GM12864 (cell line): Measurements from ENCODE around the gene KLHL21.
"Not testable (repeated sequence)": the region's sequence is repeated elsewhere in the genome, so short reads cannot be mapped to it uniquely, and the experiment has no call there.

Experiments
- DNase-seq: peaks from one replicate; pipeline ENCODE4 v3.0.0-alpha.2; 2011; ENCODE audit warnings: low read depth
- H3K4me3 ChIP-seq: 2 replicates; pipeline ENCODE4 v1.5.1; 2011; ENCODE audit warnings: mild to moderate bottlenecking, low read depth, low read length, control low read depth
- TF ChIP-seq, protein P1 (sequence below): IDR thresholded peaks from 2 replicates; pipeline ENCODE4 v1.5.1; 2011; ENCODE audit warnings: low read depth, mild to moderate bottlenecking, moderate library complexity, low read length, control low read depth, inconsistent platforms; ENCODE audit errors: missing control alignments

KLHL21 gene, protein sequence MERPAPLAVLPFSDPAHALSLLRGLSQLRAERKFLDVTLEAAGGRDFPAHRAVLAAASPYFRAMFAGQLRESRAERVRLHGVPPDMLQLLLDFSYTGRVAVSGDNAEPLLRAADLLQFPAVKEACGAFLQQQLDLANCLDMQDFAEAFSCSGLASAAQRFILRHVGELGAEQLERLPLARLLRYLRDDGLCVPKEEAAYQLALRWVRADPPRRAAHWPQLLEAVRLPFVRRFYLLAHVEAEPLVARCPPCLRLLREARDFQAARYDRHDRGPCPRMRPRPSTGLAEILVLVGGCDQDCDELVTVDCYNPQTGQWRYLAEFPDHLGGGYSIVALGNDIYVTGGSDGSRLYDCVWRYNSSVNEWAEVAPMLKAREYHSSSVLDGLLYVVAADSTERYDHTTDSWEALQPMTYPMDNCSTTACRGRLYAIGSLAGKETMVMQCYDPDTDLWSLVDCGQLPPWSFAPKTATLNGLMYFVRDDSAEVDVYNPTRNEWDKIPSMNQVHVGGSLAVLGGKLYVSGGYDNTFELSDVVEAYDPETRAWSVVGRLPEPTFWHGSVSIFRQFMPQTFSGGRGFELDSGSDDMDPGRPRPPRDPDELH

DNA sequence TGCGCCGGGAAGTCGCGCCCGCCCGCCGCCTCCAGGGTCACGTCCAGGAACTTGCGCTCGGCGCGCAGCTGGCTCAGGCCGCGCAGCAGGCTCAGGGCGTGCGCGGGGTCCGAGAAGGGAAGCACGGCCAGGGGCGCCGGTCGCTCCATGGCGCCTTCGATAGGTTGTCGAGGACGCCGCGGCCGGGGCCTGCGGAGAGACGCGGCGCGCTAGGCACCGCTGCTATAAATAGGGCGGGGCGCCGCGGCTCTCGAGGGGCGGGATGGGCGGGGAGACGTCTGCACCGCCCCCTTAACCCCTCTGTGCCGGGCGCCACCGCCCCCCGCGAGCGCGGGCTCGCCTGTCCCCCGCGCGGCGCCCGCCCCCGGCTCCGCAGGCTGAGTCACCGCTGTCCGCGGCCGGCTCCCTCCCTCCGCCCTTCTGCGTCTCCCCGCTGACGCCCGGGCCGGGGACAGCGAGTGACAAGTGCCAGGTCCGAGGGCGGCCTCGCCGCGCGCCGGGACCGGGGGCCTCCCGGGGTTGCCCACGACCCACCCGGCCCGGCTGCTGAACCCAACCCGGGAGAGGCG is at the start of gene KLHL21:
Gene KLHL21 (minus strand): TSS at position 201 of the 569 bp plus-strand sequence. CDS start 52 bp downstream, at position 149.
- TF ChIP-seq, protein P1, sequence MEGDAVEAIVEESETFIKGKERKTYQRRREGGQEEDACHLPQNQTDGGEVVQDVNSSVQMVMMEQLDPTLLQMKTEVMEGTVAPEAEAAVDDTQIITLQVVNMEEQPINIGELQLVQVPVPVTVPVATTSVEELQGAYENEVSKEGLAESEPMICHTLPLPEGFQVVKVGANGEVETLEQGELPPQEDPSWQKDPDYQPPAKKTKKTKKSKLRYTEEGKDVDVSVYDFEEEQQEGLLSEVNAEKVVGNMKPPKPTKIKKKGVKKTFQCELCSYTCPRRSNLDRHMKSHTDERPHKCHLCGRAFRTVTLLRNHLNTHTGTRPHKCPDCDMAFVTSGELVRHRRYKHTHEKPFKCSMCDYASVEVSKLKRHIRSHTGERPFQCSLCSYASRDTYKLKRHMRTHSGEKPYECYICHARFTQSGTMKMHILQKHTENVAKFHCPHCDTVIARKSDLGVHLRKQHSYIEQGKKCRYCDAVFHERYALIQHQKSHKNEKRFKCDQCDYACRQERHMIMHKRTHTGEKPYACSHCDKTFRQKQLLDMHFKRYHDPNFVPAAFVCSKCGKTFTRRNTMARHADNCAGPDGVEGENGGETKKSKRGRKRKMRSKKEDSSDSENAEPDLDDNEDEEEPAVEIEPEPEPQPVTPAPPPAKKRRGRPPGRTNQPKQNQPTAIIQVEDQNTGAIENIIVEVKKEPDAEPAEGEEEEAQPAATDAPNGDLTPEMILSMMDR, result no peak
- DNase-seq, result no peak

DNA sequence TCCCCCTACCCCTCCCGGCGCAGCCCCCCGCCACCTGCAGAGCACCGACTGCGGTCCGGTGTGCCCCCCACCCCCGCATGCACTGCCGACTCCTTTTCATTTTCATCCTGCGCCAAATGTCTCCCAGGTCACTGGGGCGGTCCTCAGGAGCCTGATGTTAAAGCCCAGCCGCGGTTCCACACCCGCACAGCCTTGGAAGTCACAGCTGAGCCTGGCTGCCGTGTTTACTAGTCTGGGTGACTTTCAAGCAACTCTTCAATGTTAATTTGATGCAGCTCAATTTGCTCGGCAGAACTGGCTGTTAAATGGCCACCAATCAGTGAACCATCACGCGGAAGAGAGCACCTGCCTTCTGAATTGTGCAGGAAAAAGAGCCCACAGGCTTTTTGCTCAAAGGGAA is 49.2 kb upstream of the KLHL21 start:
- DNase-seq, result no peak

More for the DNA sequence above, at the start of gene KLHL21:
- H3K4me3 ChIP-seq, result peak within 1 kb of the TSS; percentile 75

DNA sequence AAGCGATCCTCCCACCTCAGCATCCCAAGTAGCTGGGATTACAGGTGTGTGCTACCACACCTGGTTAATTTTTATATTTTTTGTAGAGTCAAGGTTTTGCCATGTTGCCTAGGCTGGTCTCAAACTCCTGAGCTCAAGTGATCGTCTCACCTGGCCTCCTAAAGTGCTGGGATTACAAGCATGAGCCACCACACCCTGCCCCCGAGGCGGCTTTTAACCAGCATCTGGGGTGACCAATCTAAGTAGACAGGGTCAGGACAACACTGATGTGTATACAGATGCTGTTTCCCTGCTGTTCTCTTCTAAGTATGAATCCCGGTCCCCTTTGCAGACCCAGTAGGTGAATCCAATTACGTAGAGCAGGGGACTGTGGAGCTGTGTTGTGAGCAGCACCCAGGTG is 45.9 kb upstream of the KLHL21 start:
- TF ChIP-seq, protein P1, result no peak
- no peak for DNase-seq
- no peak overlapping the region for H3K4me3 ChIP-seq

More for the DNA sequence above, 49.2 kb upstream of the KLHL21 start:
- TF ChIP-seq, protein P1, result no peak
- H3K4me3 ChIP-seq, result no peak overlapping the region

DNA sequence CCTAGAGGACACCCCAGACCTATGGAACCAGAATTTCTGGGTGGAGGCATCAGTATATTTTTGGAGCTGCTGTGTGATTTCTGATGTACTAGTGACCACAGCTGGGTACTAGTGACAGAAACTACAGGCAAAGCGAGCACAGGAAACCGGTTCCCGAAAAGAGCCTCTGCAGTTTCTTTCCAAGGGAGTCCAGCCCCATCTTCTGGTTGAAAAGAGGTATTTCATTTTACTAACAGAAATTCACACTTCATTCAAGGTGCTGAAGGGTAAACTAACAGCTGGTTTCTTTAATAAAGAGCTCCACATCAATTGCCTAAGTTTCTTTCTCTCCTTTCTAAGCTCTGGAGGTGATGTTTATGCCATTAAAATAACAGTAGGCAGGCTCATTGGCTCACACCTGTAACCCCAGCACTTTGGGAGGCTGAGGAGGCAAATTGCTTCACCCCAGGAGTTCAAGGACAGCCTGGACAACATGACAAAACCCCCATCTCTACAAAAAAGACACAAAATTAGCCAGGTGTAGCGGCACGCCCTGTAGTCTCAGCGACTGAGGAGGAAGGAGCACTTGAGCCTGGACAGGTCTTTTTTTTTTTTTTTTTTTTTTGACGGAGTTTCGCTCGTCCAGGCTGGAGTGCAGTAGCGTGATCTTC is 44.0 kb upstream of the KLHL21 start:
- TF ChIP-seq, protein P1, result peak; percentile 58
- DNase-seq, result no peak
- H3K4me3 ChIP-seq, result no peak overlapping the region

DNA sequence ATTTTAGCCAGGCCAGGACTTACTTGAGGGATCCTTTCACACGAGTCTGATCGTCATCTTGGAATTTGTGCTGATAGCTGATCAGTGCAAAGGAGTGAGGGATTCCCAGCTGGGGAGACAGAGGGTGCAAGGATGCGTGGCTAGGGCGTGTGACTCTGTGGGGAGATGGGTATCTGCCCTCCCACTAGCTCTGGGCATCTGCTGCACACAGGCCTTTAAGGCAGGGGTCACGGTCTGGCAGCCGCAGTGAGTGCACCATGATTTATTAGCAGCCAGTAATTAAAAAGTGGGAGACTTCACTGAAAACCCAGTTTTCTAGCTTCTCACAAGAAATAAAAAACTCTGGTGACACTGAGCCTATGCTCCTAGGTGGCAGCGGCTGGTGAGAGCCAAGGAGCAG is 42.3 kb upstream of the KLHL21 start:
- TF ChIP-seq, protein P1, result no peak
- no peak overlapping the region for H3K4me3 ChIP-seq
- DNase-seq, result no peak

DNA sequence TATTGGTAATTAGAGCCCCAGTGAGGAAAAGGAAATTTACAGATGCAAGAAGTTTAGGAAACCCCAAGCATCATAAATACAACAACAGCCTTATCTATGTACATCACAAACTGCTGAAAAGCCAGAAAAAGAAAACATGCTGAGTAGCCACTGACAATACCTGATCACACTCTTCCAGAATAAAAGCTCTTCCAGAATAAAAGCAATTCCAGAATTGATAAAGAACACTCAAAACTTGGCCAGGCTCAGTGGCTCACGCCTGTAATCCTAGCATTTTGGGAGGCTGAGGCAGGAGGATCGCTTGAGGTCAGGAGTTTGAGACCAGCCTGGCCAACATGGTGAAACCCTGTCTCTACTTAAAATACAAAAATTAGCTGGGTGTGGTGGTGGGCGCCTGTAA is 38.2 kb upstream of the KLHL21 start:
- DNase-seq, result not testable (repeated sequence)

DNA sequence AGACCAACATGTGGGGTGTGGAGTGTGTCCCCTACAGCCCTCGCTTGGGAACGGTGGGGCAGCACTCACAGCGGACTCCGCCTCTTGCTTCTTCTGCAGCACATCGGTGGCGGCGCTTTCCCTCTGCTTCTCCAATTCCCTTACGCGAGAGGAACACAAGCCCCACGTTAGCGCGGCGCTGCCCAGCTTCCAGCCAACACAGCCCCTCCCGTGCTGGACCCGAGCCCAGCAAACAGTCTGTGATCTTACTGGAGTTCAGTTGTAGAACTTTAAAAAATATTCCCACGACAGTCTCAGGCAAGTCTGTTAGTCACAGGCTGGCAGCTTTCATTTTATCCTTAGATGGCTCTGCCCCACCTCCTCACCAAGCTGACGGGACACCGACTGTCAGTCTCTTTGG is 35.6 kb upstream of the KLHL21 start:
- no peak for DNase-seq
- TF ChIP-seq, protein P1, result no peak
- H3K4me3 ChIP-seq, result no peak overlapping the region

More for the DNA sequence above, 38.2 kb upstream of the KLHL21 start:
- H3K4me3 ChIP-seq, result not testable (repeated sequence)
